Liver (tissue), 3 donors: Measurements from ENCODE around the gene ANKRD44.

Source experiments
- EGR1 ChIP-seq, 2 donors: IDR thresholded peaks; 2 replicates each; pipeline ENCODE4 v1.6.1; 2016 to 2018; ENCODE audit warnings: antibody characterized with exemption in 2 of 2, low read depth in 2 of 2
- GABPA ChIP-seq, 2 donors: IDR thresholded peaks in 1 of 2; conservative IDR thresholded peaks in 1 of 2; 2 replicates each; pipeline ENCODE4 v1.6.1; 2016; ENCODE audit warnings: antibody characterized with exemption in 2 of 2, mild to moderate bottlenecking in 1 of 2, moderate library complexity in 1 of 2
- HNF4A ChIP-seq, 2 donors: conservative IDR thresholded peaks; 2 replicates each; pipeline ENCODE4 v1.6.1; 2016; ENCODE audit warnings: antibody characterized with exemption in 2 of 2, mild to moderate bottlenecking in 2 of 2
- JUND ChIP-seq, 2 donors: IDR thresholded peaks; 2 replicates each; pipeline ENCODE4 v1.6.1; 2016; ENCODE audit warnings: antibody characterized with exemption in 2 of 2
- RAD21 ChIP-seq, 2 donors: IDR thresholded peaks; 2 replicates each; pipeline ENCODE4 v1.6.1; 2016; ENCODE audit warnings: antibody characterized with exemption in 2 of 2, mild to moderate bottlenecking in 2 of 2
- REST ChIP-seq: IDR thresholded peaks from 2 replicates; pipeline ENCODE4 v1.6.1; 2016; ENCODE audit warnings: antibody characterized with exemption, mild to moderate bottlenecking
- RXRA ChIP-seq, 2 donors: IDR thresholded peaks; 2 replicates each; pipeline ENCODE4 v1.6.1; 2017 to 2018; ENCODE audit warnings: antibody characterized with exemption in 2 of 2, mild to moderate bottlenecking in 1 of 2
- SP1 ChIP-seq: IDR thresholded peaks from 2 replicates; pipeline ENCODE4 v1.6.1; 2018; ENCODE audit warnings: antibody characterized with exemption, mild to moderate bottlenecking
- TAF1 ChIP-seq: conservative IDR thresholded peaks from 2 replicates; pipeline ENCODE4 v1.6.1; 2016; ENCODE audit warnings: antibody characterized with exemption, mild to moderate bottlenecking
- YY1 ChIP-seq: IDR thresholded peaks from 2 replicates; pipeline ENCODE4 v1.6.1; 2016; ENCODE audit warnings: antibody characterized with exemption, mild to moderate bottlenecking
- TF ChIP-seq, protein P1 (sequence below): fragments of 150-350 bp; IDR thresholded peaks from 2 replicates; pipeline ENCODE4 v1.5.1; 2017; ENCODE audit warnings: improper control_type of control experiment, low read depth, low read length; ENCODE audit not compliant: missing input control
- TF ChIP-seq, protein P2 (sequence below): IDR thresholded peaks from 2 replicates; pipeline ENCODE4 v1.6.1; 2016; ENCODE audit warnings: antibody characterized with exemption
- TF ChIP-seq, protein P3 (sequence below): IDR thresholded peaks from 2 replicates; pipeline ENCODE4 v1.6.1; 2016; ENCODE audit warnings: antibody characterized with exemption
- donor health status: healthy.
- donor health status: healthy.

- TF ChIP-seq REST = no peak
- TF ChIP-seq, protein P1, sequence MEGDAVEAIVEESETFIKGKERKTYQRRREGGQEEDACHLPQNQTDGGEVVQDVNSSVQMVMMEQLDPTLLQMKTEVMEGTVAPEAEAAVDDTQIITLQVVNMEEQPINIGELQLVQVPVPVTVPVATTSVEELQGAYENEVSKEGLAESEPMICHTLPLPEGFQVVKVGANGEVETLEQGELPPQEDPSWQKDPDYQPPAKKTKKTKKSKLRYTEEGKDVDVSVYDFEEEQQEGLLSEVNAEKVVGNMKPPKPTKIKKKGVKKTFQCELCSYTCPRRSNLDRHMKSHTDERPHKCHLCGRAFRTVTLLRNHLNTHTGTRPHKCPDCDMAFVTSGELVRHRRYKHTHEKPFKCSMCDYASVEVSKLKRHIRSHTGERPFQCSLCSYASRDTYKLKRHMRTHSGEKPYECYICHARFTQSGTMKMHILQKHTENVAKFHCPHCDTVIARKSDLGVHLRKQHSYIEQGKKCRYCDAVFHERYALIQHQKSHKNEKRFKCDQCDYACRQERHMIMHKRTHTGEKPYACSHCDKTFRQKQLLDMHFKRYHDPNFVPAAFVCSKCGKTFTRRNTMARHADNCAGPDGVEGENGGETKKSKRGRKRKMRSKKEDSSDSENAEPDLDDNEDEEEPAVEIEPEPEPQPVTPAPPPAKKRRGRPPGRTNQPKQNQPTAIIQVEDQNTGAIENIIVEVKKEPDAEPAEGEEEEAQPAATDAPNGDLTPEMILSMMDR = no peak
- TF ChIP-seq TAF1 = no peak
- TF ChIP-seq RAD21 (IDR thresholded peaks at IDR 0.05) = no peak
- TF ChIP-seq, protein P2, sequence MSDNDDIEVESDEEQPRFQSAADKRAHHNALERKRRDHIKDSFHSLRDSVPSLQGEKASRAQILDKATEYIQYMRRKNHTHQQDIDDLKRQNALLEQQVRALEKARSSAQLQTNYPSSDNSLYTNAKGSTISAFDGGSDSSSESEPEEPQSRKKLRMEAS = no peak
- no peak for TF ChIP-seq JUND (IDR thresholded peaks at IDR 0.05)
- TF ChIP-seq GABPA (IDR thresholded peaks at IDR 0.05 in 1 of 2, conservative IDR thresholded peaks at IDR 0.05 in 1 of 2) = no peak
- no peak for TF ChIP-seq HNF4A (conservative IDR thresholded peaks at IDR 0.05)
- TF ChIP-seq EGR1 (IDR thresholded peaks at IDR 0.05; ENCODE audit: low read depth in 2 of 2) = no peak
- TF ChIP-seq YY1 = no peak
- TF ChIP-seq SP1 = no peak
- TF ChIP-seq, protein P3, sequence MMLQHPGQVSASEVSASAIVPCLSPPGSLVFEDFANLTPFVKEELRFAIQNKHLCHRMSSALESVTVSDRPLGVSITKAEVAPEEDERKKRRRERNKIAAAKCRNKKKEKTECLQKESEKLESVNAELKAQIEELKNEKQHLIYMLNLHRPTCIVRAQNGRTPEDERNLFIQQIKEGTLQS = no peak
- TF ChIP-seq RXRA (IDR thresholded peaks at IDR 0.05) = no peak
Measured at GRCh38 chr2:197141702-197142473, 168.7 kb downstream of the ANKRD44 start.
